ENCODE data around the gene NOVA2.

DNA sequence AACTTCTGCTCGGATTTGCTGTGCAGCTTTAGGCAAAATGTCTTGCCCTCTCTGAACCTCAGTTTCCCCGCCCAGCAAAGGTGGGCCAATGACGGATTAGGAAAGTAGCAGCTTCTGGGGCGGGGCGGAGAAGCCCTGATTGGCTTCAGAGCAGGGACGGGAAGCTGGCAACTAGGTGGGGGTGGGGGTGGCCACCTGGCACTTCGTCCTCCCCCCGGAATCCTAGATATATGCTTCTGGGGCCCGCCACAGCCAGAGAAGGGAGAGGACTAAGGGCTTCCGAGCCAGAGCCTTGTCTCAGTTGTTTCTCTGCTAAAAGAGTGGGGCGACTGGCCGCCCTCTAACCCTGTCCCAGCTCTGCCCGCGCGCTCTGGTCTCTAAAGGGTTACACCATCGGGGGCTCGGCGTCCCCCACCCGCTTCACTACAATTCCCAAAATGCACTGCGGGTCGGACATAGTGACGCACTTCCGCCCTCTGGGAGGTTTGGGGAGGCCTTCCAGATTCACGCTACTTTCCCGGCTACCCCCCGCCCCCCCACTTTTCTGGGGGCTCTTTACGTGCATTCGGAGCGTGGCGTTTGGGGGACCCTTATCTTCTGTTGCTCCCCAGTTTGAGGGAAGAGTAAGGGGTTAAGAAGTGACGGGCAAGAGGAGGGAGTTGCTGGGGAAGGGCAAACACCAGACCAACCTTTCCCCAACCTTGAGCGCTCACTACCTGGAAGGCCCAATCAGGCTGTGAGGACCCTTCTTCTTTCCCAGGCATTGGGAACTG, 87.1 kb downstream of the NOVA2 start:
- TF ChIP-seq, protein P1, sequence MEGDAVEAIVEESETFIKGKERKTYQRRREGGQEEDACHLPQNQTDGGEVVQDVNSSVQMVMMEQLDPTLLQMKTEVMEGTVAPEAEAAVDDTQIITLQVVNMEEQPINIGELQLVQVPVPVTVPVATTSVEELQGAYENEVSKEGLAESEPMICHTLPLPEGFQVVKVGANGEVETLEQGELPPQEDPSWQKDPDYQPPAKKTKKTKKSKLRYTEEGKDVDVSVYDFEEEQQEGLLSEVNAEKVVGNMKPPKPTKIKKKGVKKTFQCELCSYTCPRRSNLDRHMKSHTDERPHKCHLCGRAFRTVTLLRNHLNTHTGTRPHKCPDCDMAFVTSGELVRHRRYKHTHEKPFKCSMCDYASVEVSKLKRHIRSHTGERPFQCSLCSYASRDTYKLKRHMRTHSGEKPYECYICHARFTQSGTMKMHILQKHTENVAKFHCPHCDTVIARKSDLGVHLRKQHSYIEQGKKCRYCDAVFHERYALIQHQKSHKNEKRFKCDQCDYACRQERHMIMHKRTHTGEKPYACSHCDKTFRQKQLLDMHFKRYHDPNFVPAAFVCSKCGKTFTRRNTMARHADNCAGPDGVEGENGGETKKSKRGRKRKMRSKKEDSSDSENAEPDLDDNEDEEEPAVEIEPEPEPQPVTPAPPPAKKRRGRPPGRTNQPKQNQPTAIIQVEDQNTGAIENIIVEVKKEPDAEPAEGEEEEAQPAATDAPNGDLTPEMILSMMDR (IDR thresholded peaks at IDR 0.05; ENCODE audit: poor library complexity) = no peak
- TF ChIP-seq EZH2 (IDR thresholded peaks at IDR 0.05; ENCODE audit: borderline replicate concordance) = no peak

Data from hepatocyte (in vitro differentiated cells).